ENCODE data around the gene LOXL1. TPM values are rescaled to one million over a fixed set of nuclear protein-coding genes. Genes with fewer than 3 reads are reported as not detected.

LOXL1 gene
- total and polyA plus RNA-seq, 2 donors = 6.6 to 6.7 TPM

GRCh38 chr15:73989001-73989798 is 62.9 kb downstream of the LOXL1 start:
- H3K36me3 ChIP-seq (ENCODE audit: control insufficient read depth in 2 of 2, insufficient read depth in 2 of 2, low read length in 1 of 2) = peaks cover 22 to 34% of the 10 kb centered on the region in 2 donors
- H3K9me3 ChIP-seq (ENCODE audit: control insufficient read depth in 2 of 2, insufficient read depth in 1 of 2, low read length in 1 of 2) = peaks cover 0 to 4% of the 10 kb centered on the region in 2 donors
- DNase-seq (ENCODE audit: low read depth in 6 of 9, low spot score in 9 of 9) = no peak
- peak overlapping the region; percentile 11 to 33 for H3K27ac ChIP-seq (ENCODE audit: low read depth in 1 of 2, low read length in 1 of 2)
- no peak overlapping the region for H3K4me3 ChIP-seq (ENCODE audit: low read length in 2 of 2)
- 96% methylated on average over 9 of the region's 9 CpGs for WGBS
- peaks cover 40 to 68% of the 10 kb centered on the region in 2 donors for H3K4me1 ChIP-seq (ENCODE audit: control insufficient read depth in 2 of 2, insufficient read depth in 2 of 2, low read length in 2 of 2)
- H3K27me3 ChIP-seq (ENCODE audit: control insufficient read depth in 2 of 2, insufficient read depth in 1 of 2, low read length in 1 of 2) = no peaks in the 10 kb centered on the region

DNA sequence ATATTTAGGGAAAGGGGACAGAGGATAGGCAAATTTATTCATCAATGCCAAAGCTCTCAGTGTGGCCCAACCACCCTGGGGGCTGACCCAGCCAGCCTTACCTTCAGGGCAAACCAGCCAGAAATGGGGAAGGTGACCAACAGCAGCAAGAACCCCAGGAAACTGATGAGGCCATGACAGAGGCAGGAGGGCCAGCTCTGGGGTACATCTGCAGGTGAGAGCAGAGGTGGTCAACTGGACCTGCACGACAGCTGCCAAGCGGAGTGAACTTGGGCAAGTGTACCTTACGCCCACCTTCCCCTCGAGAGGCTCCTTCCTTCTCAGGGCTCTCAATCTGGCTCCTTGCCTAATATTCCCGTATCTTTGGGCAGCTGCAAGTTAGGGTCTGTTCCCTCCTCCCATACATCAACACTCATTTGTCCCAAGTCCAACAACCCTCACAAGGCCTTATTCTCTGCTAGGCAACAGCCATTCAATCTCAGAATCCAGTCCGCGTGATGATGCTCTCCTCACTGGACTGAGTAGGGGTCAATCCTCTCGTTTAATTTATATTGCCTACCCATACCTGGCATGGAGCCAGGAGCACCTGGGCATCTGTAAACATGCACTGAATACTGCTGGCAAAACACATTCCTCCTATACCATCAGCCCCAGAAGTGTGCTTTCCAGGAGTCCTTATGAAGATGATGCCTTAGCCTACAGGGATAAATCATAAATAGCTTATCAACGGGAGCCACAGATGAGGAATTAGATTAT is 64.2 kb downstream of the LOXL1 start:
- WGBS = 94% methylated on average over 9 of the region's 9 CpGs

DNA sequence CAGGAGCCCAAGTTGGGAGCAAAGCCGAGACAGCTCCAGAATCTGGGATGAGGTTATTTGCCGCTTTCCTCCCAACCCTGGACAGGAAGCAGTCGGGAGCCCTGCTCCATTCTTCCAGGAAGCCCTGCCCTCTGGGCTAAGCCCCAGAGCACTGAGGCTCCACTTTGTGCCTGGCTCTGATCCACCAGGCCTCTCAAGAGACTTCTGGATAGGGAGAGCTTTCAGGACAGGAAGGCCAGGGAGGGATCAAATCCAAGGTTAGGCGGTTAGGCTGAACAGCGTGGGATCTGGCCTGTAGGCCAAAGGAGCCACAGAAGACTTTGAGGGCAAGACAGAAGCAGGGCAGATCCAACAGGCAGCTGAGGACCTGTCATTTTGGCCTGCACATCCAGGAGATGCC is 65.0 kb downstream of the LOXL1 start:
- H3K36me3 ChIP-seq (ENCODE audit: control insufficient read depth in 2 of 2, insufficient read depth in 2 of 2, low read length in 1 of 2) = peaks cover 18 to 30% of the 10 kb centered on the region in 2 donors
- peaks cover 23 to 54% of the 10 kb centered on the region in 2 donors for H3K4me1 ChIP-seq (ENCODE audit: control insufficient read depth in 2 of 2, insufficient read depth in 2 of 2, low read length in 2 of 2)
- H3K27ac ChIP-seq (ENCODE audit: low read depth in 1 of 2, low read length in 1 of 2) = peak overlapping the region in 1 of 2 donors; percentile 65
- H3K4me3 ChIP-seq (ENCODE audit: low read length in 2 of 2) = peak overlapping the region; percentile 69 to 73
- no peaks in the 10 kb centered on the region for H3K27me3 ChIP-seq (ENCODE audit: control insufficient read depth in 2 of 2, insufficient read depth in 1 of 2, low read length in 1 of 2)
- 92% methylated on average over 5 of the region's 5 CpGs for WGBS
- peaks cover 0 to 4% of the 10 kb centered on the region in 2 donors for H3K9me3 ChIP-seq (ENCODE audit: control insufficient read depth in 2 of 2, insufficient read depth in 1 of 2, low read length in 1 of 2)
- DNase-seq (ENCODE audit: low read depth in 6 of 9, low spot score in 9 of 9) = no peak

More for the DNA sequence above, 64.2 kb downstream of the LOXL1 start:
- no peaks in the 10 kb centered on the region for H3K27me3 ChIP-seq (ENCODE audit: control insufficient read depth in 2 of 2, insufficient read depth in 1 of 2, low read length in 1 of 2)
- H3K4me1 ChIP-seq (ENCODE audit: control insufficient read depth in 2 of 2, insufficient read depth in 2 of 2, low read length in 2 of 2) = peaks cover 27 to 56% of the 10 kb centered on the region in 2 donors
- peaks cover 0 to 4% of the 10 kb centered on the region in 2 donors for H3K9me3 ChIP-seq (ENCODE audit: control insufficient read depth in 2 of 2, insufficient read depth in 1 of 2, low read length in 1 of 2)
- no peak overlapping the region for H3K4me3 ChIP-seq (ENCODE audit: low read length in 2 of 2)
- H3K36me3 ChIP-seq (ENCODE audit: control insufficient read depth in 2 of 2, insufficient read depth in 2 of 2, low read length in 1 of 2) = peaks cover 18 to 34% of the 10 kb centered on the region in 2 donors
- peak overlapping the region in 1 of 2 donors; percentile 8 for H3K27ac ChIP-seq (ENCODE audit: low read depth in 1 of 2, low read length in 1 of 2)
- DNase-seq (ENCODE audit: low read depth in 6 of 9, low spot score in 9 of 9) = no peak

GRCh38 chr15:73991726-73992593 is 65.7 kb downstream of the LOXL1 start, which contains the start of gene STOML1:
TSS of gene STOML1 (minus strand) at chr15:73992295. CDS start at chr15:73992223, 72 bp downstream.
- DNase-seq (ENCODE audit: low read depth in 6 of 9, low spot score in 9 of 9) = peak in 8 of 9 donors; percentile 79 to 95 (median 90)
- WGBS = 2% methylated on average over 72 of the region's 72 CpGs
- Histone ChIP-seq H3K4me1 (ENCODE audit: control insufficient read depth in 2 of 2, insufficient read depth in 2 of 2, low read length in 2 of 2) (peaks cover 26 to 53% of the 10 kb centered on the region in 2 donors), H3K36me3 (ENCODE audit: control insufficient read depth in 2 of 2, insufficient read depth in 2 of 2, low read length in 1 of 2) (peaks cover 13 to 23% of the 10 kb centered on the region in 2 donors), H3K9me3 (ENCODE audit: control insufficient read depth in 2 of 2, insufficient read depth in 1 of 2, low read length in 1 of 2) (peaks cover 0 to 4% of the 10 kb centered on the region in 2 donors), H3K27me3 (ENCODE audit: control insufficient read depth in 2 of 2, insufficient read depth in 1 of 2, low read length in 1 of 2) (no peaks in the 10 kb centered on the region), H3K27ac (ENCODE audit: low read depth in 1 of 2, low read length in 1 of 2) (peak within 1 kb of the TSS; percentile 65 to 72), H3K4me3 (ENCODE audit: low read length in 2 of 2) (peak within 1 kb of the TSS; percentile 69 to 73)

- Histone ChIP-seq H3K4me3 (ENCODE audit: low read length in 2 of 2) (peak overlapping the region in 1 of 2 donors; percentile 73), H3K9me3 (ENCODE audit: control insufficient read depth in 2 of 2, insufficient read depth in 1 of 2, low read length in 1 of 2) (peaks cover 0 to 4% of the 10 kb centered on the region in 2 donors), H3K36me3 (ENCODE audit: control insufficient read depth in 2 of 2, insufficient read depth in 2 of 2, low read length in 1 of 2) (peaks cover 13 to 19% of the 10 kb centered on the region in 2 donors), H3K27ac (ENCODE audit: low read depth in 1 of 2, low read length in 1 of 2) (peak overlapping the region in 1 of 2 donors; percentile 61), H3K4me1 (ENCODE audit: control insufficient read depth in 2 of 2, insufficient read depth in 2 of 2, low read length in 2 of 2) (peaks cover 28 to 52% of the 10 kb centered on the region in 2 donors), H3K27me3 (ENCODE audit: control insufficient read depth in 2 of 2, insufficient read depth in 1 of 2, low read length in 1 of 2) (no peaks in the 10 kb centered on the region)
- DNase-seq (ENCODE audit: low read depth in 6 of 9, low spot score in 9 of 9) = no peak
- WGBS = 91% methylated on average over 5 of the region's 5 CpGs
These were observed 66.3 kb downstream of the LOXL1 start for GRCh38 chr15:73992594-73992898.

GRCh38 chr15:73993211-73993994 is 67.1 kb downstream of the LOXL1 start:
- no peaks in the 10 kb centered on the region for H3K27me3 ChIP-seq (ENCODE audit: control insufficient read depth in 2 of 2, insufficient read depth in 1 of 2, low read length in 1 of 2)
- H3K27ac ChIP-seq (ENCODE audit: low read depth in 1 of 2, low read length in 1 of 2) = peak overlapping the region in 1 of 2 donors; percentile 93
- H3K9me3 ChIP-seq (ENCODE audit: control insufficient read depth in 2 of 2, insufficient read depth in 1 of 2, low read length in 1 of 2) = peaks cover 0 to 4% of the 10 kb centered on the region in 2 donors
- DNase-seq (ENCODE audit: low read depth in 6 of 9, low spot score in 9 of 9) = no peak
- peaks cover 28 to 47% of the 10 kb centered on the region in 2 donors for H3K4me1 ChIP-seq (ENCODE audit: control insufficient read depth in 2 of 2, insufficient read depth in 2 of 2, low read length in 2 of 2)
- peak overlapping the region; percentile 82 to 91 for H3K4me3 ChIP-seq (ENCODE audit: low read length in 2 of 2)
- peaks cover 13 to 18% of the 10 kb centered on the region in 2 donors for H3K36me3 ChIP-seq (ENCODE audit: control insufficient read depth in 2 of 2, insufficient read depth in 2 of 2, low read length in 1 of 2)
- WGBS = 97% methylated on average over 10 of the region's 10 CpGs

- peaks cover 31 to 42% of the 10 kb centered on the region in 2 donors for H3K4me1 ChIP-seq (ENCODE audit: control insufficient read depth in 2 of 2, insufficient read depth in 2 of 2, low read length in 2 of 2)
- peaks cover 0 to 4% of the 10 kb centered on the region in 2 donors for H3K9me3 ChIP-seq (ENCODE audit: control insufficient read depth in 2 of 2, insufficient read depth in 1 of 2, low read length in 1 of 2)
- no peaks in the 10 kb centered on the region for H3K27me3 ChIP-seq (ENCODE audit: control insufficient read depth in 2 of 2, insufficient read depth in 1 of 2, low read length in 1 of 2)
- peaks cover 8 to 13% of the 10 kb centered on the region in 2 donors for H3K36me3 ChIP-seq (ENCODE audit: control insufficient read depth in 2 of 2, insufficient read depth in 2 of 2, low read length in 1 of 2)
- H3K27ac ChIP-seq (ENCODE audit: low read depth in 1 of 2, low read length in 1 of 2) = peak within 1 kb of the TSS; percentile 92 to 93
- peak within 1 kb of the TSS; percentile 82 to 91 for H3K4me3 ChIP-seq (ENCODE audit: low read length in 2 of 2)
- peak in 8 of 9 donors; percentile 74 to 95 (median 88) for DNase-seq (ENCODE audit: low read depth in 6 of 9, low spot score in 9 of 9)
- under 1% methylated on average over 27 of the region's 27 CpGs for WGBS
These were observed 68.2 kb downstream of the LOXL1 start, which contains the start of gene PML for GRCh38 chr15:73994413-73994883. TSS of gene PML (plus strand) at chr15:73994716. CDS start at chr15:73994813, 97 bp downstream.

Measured in thymus (tissue), 11 donors.